ENCODE measurements around the gene SCP2. TPM values are rescaled to one million over a fixed set of nuclear protein-coding genes. Genes with fewer than 3 reads are reported as not detected.
"Not testable (repeated sequence)": the region's sequence is repeated elsewhere in the genome, so short reads cannot be mapped to it uniquely, and the experiment has no call there.

The SCP2 gene
- total RNA-seq, 2 donors from 2014 or later, result 69.3 to 99.4 TPM

- no peak overlapping the region for H3K9ac ChIP-seq (ENCODE audit: extremely low read depth, low read length, poor library complexity, severe bottlenecking)
- no peaks in the 10 kb centered on the region for H3K36me3 ChIP-seq (ENCODE audit: control insufficient read depth, insufficient read depth, low read length)
- no peak overlapping the region for H3K4me3 Mint-ChIP-seq
- H3K27me3 ChIP-seq (ENCODE audit: control insufficient read depth, insufficient read depth, low read length, poor library complexity, severe bottlenecking), result no peaks in the 10 kb centered on the region
- no peak for TF ChIP-seq CTCF (conservative IDR thresholded peaks at IDR 0.05)
- no peaks in the 10 kb centered on the region for H3K27me3 Mint-ChIP-seq (ENCODE audit: insufficient read depth)
- H3K4me1 Mint-ChIP-seq, result no peaks in the 10 kb centered on the region
- H3K4me3 ChIP-seq (ENCODE audit: low read length), result no peak overlapping the region
- H3K36me3 Mint-ChIP-seq (ENCODE audit: low read depth), result no peaks in the 10 kb centered on the region
- no peak for DNase-seq
- H3K27ac ChIP-seq (ENCODE audit: low read depth, low read length), result no peak overlapping the region
- no peaks in the 10 kb centered on the region for H3K9me3 Mint-ChIP-seq
- no peaks in the 10 kb centered on the region for H3K4me1 ChIP-seq (ENCODE audit: control insufficient read depth, insufficient read depth, low read length)
- 93 to 96% methylated on average over 2 to 3 of the region's 3 CpGs for WGBS, 2 experiments (ENCODE audit: insufficient coverage in 1 of 2, insufficient read length in 1 of 2)
- no peak overlapping the region for H3K27ac Mint-ChIP-seq
- no peaks in the 10 kb centered on the region for H3K9me3 ChIP-seq (ENCODE audit: control insufficient read depth, low read length)
Measured at GRCh38 chr1:52967666-52968065, 40.6 kb downstream of the SCP2 start.

- H3K9me3 Mint-ChIP-seq, H3K4me1 Mint-ChIP-seq: not testable (repeated sequence)
Measured at GRCh38 chr1:52969234-52969633, 42.2 kb downstream of the SCP2 start.

GRCh38 chr1:52970149-52970548 lies 43.1 kb downstream of the SCP2 start:
- Mint-ChIP-seq H3K36me3 (ENCODE audit: low read depth) (no peaks in the 10 kb centered on the region), H3K27me3 (ENCODE audit: insufficient read depth) (no peaks in the 10 kb centered on the region), H3K4me1 (no peaks in the 10 kb centered on the region), H3K27ac (no peak overlapping the region), H3K4me3 (no peak overlapping the region), H3K9me3 (no peaks in the 10 kb centered on the region)
- Histone ChIP-seq H3K9ac (ENCODE audit: extremely low read depth, low read length, poor library complexity, severe bottlenecking) (no peak overlapping the region), H3K27ac (ENCODE audit: low read depth, low read length) (no peak overlapping the region), H3K4me3 (ENCODE audit: low read length) (no peak overlapping the region), H3K4me1 (ENCODE audit: control insufficient read depth, insufficient read depth, low read length) (no peaks in the 10 kb centered on the region), H3K9me3 (ENCODE audit: control insufficient read depth, low read length) (no peaks in the 10 kb centered on the region), H3K27me3 (ENCODE audit: control insufficient read depth, insufficient read depth, low read length, poor library complexity, severe bottlenecking) (no peaks in the 10 kb centered on the region), H3K36me3 (ENCODE audit: control insufficient read depth, insufficient read depth, low read length) (no peaks in the 10 kb centered on the region)
- DNase-seq, result peak; percentile 70
- 41 to 61% methylated on average over 2 to 3 of the region's 3 CpGs for WGBS, 2 experiments (ENCODE audit: insufficient coverage in 1 of 2, insufficient read length in 1 of 2)
- TF ChIP-seq CTCF (conservative IDR thresholded peaks at IDR 0.05), result peak; percentile 74

More at GRCh38 chr1:52969234-52969633, 42.2 kb downstream of the SCP2 start:
- peak; percentile 60 for DNase-seq
- H3K9ac ChIP-seq (ENCODE audit: extremely low read depth, low read length, poor library complexity, severe bottlenecking); H3K27ac ChIP-seq (ENCODE audit: low read depth, low read length); H3K4me1 ChIP-seq (ENCODE audit: control insufficient read depth, insufficient read depth, low read length); H3K27me3 ChIP-seq (ENCODE audit: control insufficient read depth, insufficient read depth, low read length, poor library complexity, severe bottlenecking); H3K4me3 ChIP-seq (ENCODE audit: low read length); H3K27ac Mint-ChIP-seq; H3K36me3 ChIP-seq (ENCODE audit: control insufficient read depth, insufficient read depth, low read length); H3K27me3 Mint-ChIP-seq (ENCODE audit: insufficient read depth); H3K9me3 ChIP-seq (ENCODE audit: control insufficient read depth, low read length); H3K36me3 Mint-ChIP-seq (ENCODE audit: low read depth); H3K4me3 Mint-ChIP-seq: not testable (repeated sequence)
- WGBS, 2 experiments (ENCODE audit: insufficient coverage in 1 of 2, insufficient read length in 1 of 2), result 90 to 91% methylated on average over 2 of the region's 2 CpGs

GRCh38 chr1:52973841-52974240 lies 46.8 kb downstream of the SCP2 start:
- Histone ChIP-seq H3K27ac (ENCODE audit: low read depth, low read length) (no peak overlapping the region), H3K27me3 (ENCODE audit: control insufficient read depth, insufficient read depth, low read length, poor library complexity, severe bottlenecking) (no peaks in the 10 kb centered on the region), H3K9ac (ENCODE audit: extremely low read depth, low read length, poor library complexity, severe bottlenecking) (no peak overlapping the region), H3K4me3 (ENCODE audit: low read length) (no peak overlapping the region), H3K36me3 (ENCODE audit: control insufficient read depth, insufficient read depth, low read length) (no peaks in the 10 kb centered on the region), H3K4me1 (ENCODE audit: control insufficient read depth, insufficient read depth, low read length) (no peaks in the 10 kb centered on the region), H3K9me3 (ENCODE audit: control insufficient read depth, low read length) (no peaks in the 10 kb centered on the region)
- DNase-seq, result no peak
- Mint-ChIP-seq H3K4me3 (no peak overlapping the region), H3K27ac (no peak overlapping the region), H3K9me3 (no peaks in the 10 kb centered on the region), H3K4me1 (peaks cover 11% of the 10 kb centered on the region), H3K27me3 (ENCODE audit: insufficient read depth) (no peaks in the 10 kb centered on the region), H3K36me3 (ENCODE audit: low read depth) (peaks cover 3% of the 10 kb centered on the region)
- TF ChIP-seq CTCF (conservative IDR thresholded peaks at IDR 0.05), result no peak
- WGBS, 2 experiments (ENCODE audit: insufficient coverage in 1 of 2, insufficient read length in 1 of 2), result 93% methylated on average over 3 of the region's 3 CpGs; no CpG with 5 or more reads in 1 of the 2 experiments

All from endodermal cell (in vitro differentiated cells).